Measurements from ENCODE around the gene ZNF598.
"Not testable (repeated sequence)": the region's sequence is repeated elsewhere in the genome, so short reads cannot be mapped to it uniquely, and the experiment has no call there.

DNA sequence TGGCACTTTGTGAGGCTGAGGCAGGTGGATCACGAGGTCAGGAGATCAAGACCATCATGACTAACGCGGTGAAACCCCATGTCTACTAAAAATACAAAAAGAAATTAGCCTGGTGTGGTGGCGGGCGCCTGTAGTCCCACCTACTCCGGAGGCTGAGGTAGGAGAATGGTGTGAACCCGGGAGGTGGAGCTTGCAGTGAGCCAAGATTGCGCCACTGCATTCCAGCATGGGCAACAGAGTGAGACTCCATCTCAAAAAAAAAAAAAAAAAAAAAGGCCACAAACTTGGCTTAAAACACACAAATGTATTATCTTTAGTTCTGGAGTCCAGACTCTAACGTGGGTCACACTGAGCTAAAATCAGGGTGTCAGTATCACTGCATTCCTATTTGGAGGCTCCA lies 2.1 kb upstream of the ZNF598 start:
- TF ChIP-seq, protein P1, sequence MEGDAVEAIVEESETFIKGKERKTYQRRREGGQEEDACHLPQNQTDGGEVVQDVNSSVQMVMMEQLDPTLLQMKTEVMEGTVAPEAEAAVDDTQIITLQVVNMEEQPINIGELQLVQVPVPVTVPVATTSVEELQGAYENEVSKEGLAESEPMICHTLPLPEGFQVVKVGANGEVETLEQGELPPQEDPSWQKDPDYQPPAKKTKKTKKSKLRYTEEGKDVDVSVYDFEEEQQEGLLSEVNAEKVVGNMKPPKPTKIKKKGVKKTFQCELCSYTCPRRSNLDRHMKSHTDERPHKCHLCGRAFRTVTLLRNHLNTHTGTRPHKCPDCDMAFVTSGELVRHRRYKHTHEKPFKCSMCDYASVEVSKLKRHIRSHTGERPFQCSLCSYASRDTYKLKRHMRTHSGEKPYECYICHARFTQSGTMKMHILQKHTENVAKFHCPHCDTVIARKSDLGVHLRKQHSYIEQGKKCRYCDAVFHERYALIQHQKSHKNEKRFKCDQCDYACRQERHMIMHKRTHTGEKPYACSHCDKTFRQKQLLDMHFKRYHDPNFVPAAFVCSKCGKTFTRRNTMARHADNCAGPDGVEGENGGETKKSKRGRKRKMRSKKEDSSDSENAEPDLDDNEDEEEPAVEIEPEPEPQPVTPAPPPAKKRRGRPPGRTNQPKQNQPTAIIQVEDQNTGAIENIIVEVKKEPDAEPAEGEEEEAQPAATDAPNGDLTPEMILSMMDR (IDR thresholded peaks at IDR 0.05; ENCODE audit: insufficient read depth, low read length, poor library complexity, severe bottlenecking), result not testable (repeated sequence)
- not testable (repeated sequence) for TF ChIP-seq EZH2phosphoT487 (conservative IDR thresholded peaks at IDR 0.05; ENCODE audit: low read length)

Data from SU-DHL-6 (cell line).